T-helper 17 cell (primary cell): Measurements from ENCODE around the gene RSRC1. TPM values are rescaled to one million over a fixed set of nuclear protein-coding genes. Genes with fewer than 3 reads are reported as not detected.
"Not testable (repeated sequence)": the region's sequence is repeated elsewhere in the genome, so short reads cannot be mapped to it uniquely, and the experiment has no call there.

ENCODE experiments used
- ATAC-seq: fragments of 150-1000 bp; cut with Tn5 transposase; 2 replicates; pipeline ENCODE4 v1.10.0; 2021; ENCODE audit warnings: mild to moderate bottlenecking, moderate library complexity
- DNase-seq, 3 donors: peaks; one replicate each; pipeline versions ENCODE4 v3.0.0 to v3.0.0-alpha.2; 2020 to 2021
- H3K9me3 ChIP-seq: one replicate; pipeline ENCODE4 v1.7.0; 2013; ENCODE audit warnings: low read length, mild to moderate bottlenecking; ENCODE audit not compliant: control insufficient read depth, poor library complexity, severe bottlenecking
- H3K27ac Mint-ChIP-seq: one replicate; pipeline ENCODE4 v1.8.0; 2022; ENCODE audit warnings: mild to moderate bottlenecking, moderate library complexity, mixed read lengths
- H3K27me3 Mint-ChIP-seq: one replicate; pipeline ENCODE4 v1.8.0; 2022; ENCODE audit warnings: mixed read lengths
- H3K36me3 Mint-ChIP-seq: one replicate; pipeline ENCODE4 v1.8.0; 2022; ENCODE audit warnings: low read depth, mixed read lengths
- H3K4me1 Mint-ChIP-seq: one replicate; pipeline ENCODE4 v1.8.0; 2022; ENCODE audit warnings: mild to moderate bottlenecking, mixed read lengths
- H3K4me3 Mint-ChIP-seq: one replicate; pipeline ENCODE4 v1.8.0; 2022; ENCODE audit warnings: mild to moderate bottlenecking, moderate library complexity, mixed read lengths
- total RNA-seq, 4 donors: library from RNA in 2 of 4; stranded (reverse) in 2 of 4; gene quantifications; one replicate each; pipeline ENCODE4 v1.2.3 and lab custom pipeline; 2022 to 2026

The RSRC1 gene
- total RNA-seq, 2 donors from 2014 or later: 30.8 to 31.6 TPM

DNA sequence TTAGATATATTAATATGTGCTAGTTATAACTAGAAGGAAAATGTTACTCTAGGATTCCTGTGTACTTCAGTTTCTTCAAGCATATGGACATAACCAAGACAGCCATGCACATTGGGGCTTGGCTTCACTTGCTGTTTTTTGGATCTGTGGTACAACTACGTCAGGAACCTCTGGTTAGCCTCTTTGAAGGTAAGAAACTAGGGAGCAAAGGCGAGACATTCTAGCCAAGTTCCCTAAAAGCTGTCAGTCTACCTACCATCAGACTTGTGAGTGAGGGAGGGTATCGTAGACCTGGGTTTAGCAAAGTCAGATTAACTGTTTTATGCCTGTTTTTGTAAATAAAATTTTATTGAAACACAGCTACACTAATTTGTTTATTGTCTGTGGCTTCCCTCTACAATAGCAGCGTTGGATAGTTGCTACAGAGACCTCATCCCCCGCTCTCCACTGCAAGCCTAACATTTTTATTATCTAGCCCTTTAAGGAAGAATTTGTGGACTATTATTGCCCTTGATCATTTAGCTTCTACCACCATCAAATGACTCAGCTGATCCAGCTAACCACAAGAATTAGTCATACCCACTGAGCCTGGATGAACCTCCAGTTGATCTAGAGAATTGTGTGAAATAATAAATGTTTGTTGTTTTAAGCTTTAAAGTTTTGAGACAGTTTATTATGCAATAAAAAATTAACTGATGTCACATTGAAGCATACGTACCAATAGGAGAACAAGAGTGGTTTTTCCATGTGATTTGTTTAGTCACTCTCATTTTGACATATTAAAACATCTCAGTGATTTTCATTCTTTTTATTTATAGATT, 58.1 kb downstream of the RSRC1 start:
- ATAC-seq (peak; percentile 37), DNase-seq (no peak)
- H3K4me1 Mint-ChIP-seq: peaks cover 5% of the 10 kb centered on the region
- H3K27ac Mint-ChIP-seq: no peak overlapping the region
- H3K9me3 ChIP-seq: no peaks in the 10 kb centered on the region
- H3K36me3 Mint-ChIP-seq: peaks cover 3% of the 10 kb centered on the region
- no peak overlapping the region for H3K4me3 Mint-ChIP-seq
- H3K27me3 Mint-ChIP-seq: no peaks in the 10 kb centered on the region

DNA sequence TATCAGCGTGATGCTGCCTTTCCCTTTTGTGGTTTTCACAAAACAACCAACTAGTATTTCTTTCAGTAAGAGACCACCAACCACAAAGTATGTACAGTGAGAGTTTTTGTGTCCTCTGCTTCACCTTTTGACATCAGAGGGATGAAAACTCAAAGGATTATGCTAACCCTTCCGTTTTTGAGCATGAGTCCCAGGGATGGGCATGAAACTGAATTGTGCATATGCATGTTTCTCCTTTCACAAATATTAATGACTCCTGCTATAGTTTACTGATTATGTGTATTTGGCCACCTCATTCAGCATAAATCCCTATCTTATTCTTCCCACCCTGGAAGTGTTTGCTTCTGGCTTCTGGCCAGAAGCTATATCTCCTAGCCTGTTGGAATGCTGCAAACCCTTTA, 59.2 kb downstream of the RSRC1 start:
- DNase-seq: no peak
- Mint-ChIP-seq H3K27ac (no peak overlapping the region), H3K4me1 (peaks cover 2% of the 10 kb centered on the region), H3K36me3 (no peaks in the 10 kb centered on the region), H3K27me3 (no peaks in the 10 kb centered on the region), H3K4me3 (no peak overlapping the region)
- no peaks in the 10 kb centered on the region for H3K9me3 ChIP-seq
- no peak for ATAC-seq

DNA sequence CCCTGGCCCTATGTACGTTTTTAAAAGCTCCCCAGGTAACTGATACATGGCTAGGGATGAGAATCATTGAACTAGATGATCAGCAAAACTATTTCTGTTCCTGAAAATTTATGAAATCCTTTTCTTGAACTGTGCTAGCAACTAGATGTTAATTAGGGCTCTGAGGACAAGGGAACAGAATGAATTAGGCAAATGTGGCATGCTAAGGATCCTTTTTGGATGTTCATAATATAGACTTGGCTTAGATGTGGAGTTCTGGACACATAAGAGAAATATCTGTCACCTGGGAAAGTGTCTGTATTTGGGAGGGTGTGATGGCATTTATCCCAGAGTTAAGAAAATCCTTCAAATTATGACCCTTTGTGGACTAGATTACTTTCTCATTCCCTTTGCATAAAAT, 71.2 kb downstream of the RSRC1 start:
- H3K4me1 Mint-ChIP-seq: peaks cover 2% of the 10 kb centered on the region
- H3K9me3 ChIP-seq: no peaks in the 10 kb centered on the region
- no peak overlapping the region for H3K27ac Mint-ChIP-seq
- ATAC-seq (no peak), DNase-seq (no peak)
- H3K36me3 Mint-ChIP-seq: no peaks in the 10 kb centered on the region
- H3K27me3 Mint-ChIP-seq: no peaks in the 10 kb centered on the region
- H3K4me3 Mint-ChIP-seq: no peak overlapping the region

DNA sequence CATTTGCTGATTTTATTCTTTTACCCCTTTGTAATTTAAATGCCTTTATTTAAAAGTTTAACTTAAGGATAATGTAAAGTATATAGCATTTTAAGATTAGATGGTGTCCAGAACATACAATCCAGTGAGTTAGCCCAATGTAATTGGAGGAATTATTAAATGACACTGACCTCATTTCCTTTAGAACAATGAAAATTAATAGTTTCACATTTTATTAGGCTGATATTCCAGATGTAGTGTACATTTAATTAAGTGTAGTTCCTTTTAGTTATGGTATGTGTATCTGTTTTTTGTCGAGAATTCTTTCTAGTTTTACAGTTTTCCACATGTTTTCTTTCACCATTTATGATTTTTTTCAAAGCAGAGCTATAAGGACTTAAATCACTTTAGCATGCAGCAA, 75.8 kb downstream of the RSRC1 start:
- no peaks in the 10 kb centered on the region for H3K9me3 ChIP-seq
- H3K4me1 Mint-ChIP-seq: peaks cover 9% of the 10 kb centered on the region
- no peaks in the 10 kb centered on the region for H3K27me3 Mint-ChIP-seq
- no peak for DNase-seq
- no peak for ATAC-seq
- H3K4me3 Mint-ChIP-seq: no peak overlapping the region
- H3K36me3 Mint-ChIP-seq: peaks cover 5% of the 10 kb centered on the region
- no peak overlapping the region for H3K27ac Mint-ChIP-seq

DNA sequence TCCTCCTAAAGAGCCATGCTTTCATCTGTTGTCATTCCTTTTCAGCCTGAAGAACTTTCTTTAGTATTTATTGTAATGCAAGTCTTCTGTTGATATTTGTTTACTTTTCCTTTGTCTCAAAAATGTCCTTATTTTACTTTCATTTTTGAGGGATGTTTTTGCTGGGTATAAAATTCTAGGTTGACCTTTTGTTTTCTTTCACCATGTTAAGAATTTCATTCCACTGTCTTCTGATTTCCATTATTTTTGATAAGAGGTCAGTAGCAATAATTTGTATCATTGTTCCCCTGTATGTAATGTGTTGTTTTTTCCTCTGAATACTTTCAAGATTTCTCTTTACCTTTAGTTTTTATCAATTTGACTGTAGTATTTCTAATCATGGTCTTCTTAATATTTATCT, 91.1 kb downstream of the RSRC1 start:
- Mint-ChIP-seq H3K27ac (no peak overlapping the region), H3K4me1 (no peaks in the 10 kb centered on the region), H3K36me3 (peaks cover 5% of the 10 kb centered on the region), H3K4me3 (no peak overlapping the region), H3K27me3 (no peaks in the 10 kb centered on the region)
- DNase-seq (no peak), ATAC-seq (no peak)
- peaks cover 3% of the 10 kb centered on the region for H3K9me3 ChIP-seq

DNA sequence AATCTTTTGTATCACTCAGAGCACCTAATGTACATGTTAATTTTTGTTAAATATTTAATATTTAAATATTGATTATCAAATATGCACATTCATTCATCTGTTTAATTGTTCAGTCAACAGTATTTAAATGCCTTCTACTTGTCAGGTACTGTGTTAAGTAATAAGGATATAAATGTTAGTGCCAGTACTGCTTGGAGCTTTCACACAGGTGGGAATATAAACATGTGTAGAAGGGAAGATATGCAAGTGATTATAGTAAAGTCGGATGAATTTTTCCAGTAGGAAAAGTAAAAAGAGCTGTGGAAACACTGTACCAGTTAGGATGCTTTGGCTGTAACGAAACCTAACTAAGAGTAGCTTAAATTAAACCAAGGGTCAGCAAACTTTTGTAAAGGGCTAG, 95.4 kb downstream of the RSRC1 start:
- Mint-ChIP-seq H3K27me3 (no peaks in the 10 kb centered on the region), H3K4me1 (peaks cover 3% of the 10 kb centered on the region), H3K4me3 (no peak overlapping the region), H3K27ac (no peak overlapping the region), H3K36me3 (peaks cover 2% of the 10 kb centered on the region)
- H3K9me3 ChIP-seq: peaks cover 3% of the 10 kb centered on the region
- ATAC-seq: no peak
- no peak for DNase-seq

DNA sequence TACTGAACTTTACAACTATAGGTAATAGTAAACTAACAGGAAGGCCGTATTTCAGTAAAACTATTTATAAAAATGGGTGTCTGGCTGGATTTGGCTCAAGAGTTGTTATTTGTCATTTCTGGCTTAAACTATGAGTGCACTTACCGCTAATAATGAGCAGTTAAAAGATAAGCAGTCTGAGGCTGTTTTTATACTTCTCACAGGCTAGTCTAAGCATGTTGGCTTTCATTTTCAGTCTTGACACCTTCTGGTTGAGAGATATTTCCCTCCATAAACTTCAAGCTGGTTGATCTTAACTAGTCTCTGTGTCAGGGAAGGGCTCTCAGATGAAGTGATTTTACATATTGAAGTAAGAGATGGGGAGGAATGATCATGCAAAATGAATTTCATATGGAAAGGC, 96.1 kb downstream of the RSRC1 start:
- DNase-seq (no peak), ATAC-seq (no peak)
- no peak overlapping the region for H3K4me3 Mint-ChIP-seq
- no peak overlapping the region for H3K27ac Mint-ChIP-seq
- H3K9me3 ChIP-seq: peaks cover 3% of the 10 kb centered on the region
- peaks cover 3% of the 10 kb centered on the region for H3K4me1 Mint-ChIP-seq
- H3K27me3 Mint-ChIP-seq: no peaks in the 10 kb centered on the region
- peaks cover 2% of the 10 kb centered on the region for H3K36me3 Mint-ChIP-seq

DNA sequence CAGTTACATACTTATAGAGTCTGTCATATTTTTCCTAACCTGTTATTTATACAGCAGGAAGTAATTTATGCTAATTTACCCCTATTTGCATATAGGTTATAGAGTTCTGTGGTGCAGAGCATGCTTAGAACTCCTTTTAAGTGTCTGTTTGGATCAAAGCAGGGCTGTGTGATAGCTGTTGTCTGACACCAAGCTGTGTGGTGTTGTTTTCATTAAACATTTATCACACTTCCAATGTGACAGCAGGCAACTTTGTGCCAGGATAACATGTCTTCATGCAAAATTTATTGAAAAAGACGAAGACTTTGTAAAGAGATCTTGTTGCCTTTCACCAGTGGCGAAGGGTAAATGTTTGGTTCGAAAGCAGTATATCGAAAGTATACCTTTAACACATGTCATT, 100.2 kb downstream of the RSRC1 start:
- ATAC-seq (no peak), DNase-seq (no peak)
- H3K9me3 ChIP-seq: peaks cover 3% of the 10 kb centered on the region
- H3K27me3 Mint-ChIP-seq: no peaks in the 10 kb centered on the region
- no peaks in the 10 kb centered on the region for H3K36me3 Mint-ChIP-seq
- no peak overlapping the region for H3K27ac Mint-ChIP-seq
- no peak overlapping the region for H3K4me3 Mint-ChIP-seq
- peaks cover 3% of the 10 kb centered on the region for H3K4me1 Mint-ChIP-seq

DNA sequence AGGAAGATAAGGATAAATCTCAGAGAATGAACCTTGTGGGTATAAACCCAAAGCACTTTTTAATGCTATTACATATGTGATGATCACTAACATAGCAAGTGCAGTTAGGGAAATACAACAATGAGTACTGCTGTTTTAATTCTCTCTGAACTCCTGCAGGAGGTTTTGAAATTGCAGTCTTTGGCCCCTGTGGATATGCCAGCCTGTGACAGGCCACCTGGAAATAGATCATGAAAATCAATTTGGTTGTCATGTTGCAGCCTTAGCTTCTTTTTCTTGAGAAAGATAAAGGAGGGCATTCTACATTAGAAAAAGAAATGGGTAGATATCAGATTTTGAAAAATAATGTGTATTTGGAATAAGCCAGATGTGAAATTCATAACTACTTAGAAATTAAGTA, 103.6 kb downstream of the RSRC1 start:
- Mint-ChIP-seq H3K4me1 (no peaks in the 10 kb centered on the region), H3K27me3 (no peaks in the 10 kb centered on the region), H3K27ac (no peak overlapping the region), H3K36me3 (no peaks in the 10 kb centered on the region), H3K4me3 (no peak overlapping the region)
- DNase-seq (no peak), ATAC-seq (no peak)
- peaks cover 3% of the 10 kb centered on the region for H3K9me3 ChIP-seq

DNA sequence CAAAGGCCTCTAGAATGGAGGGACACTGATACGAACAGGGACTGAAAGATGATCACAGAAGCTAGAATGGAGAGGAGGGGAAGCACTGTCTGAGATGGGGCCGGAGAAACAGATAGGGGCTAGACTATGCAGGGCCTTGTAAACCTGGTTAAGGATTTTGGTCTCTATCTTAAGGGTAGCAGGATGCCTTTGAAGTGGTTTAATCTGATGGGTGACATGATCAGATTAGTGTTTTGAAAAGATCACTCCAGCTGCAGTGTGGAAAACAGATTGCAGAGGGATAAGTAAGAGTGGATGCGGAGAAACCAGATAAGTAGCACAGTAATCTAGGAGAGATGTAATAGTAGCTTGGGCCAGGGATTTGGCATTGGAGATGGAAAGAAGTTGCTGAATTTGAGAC, 108.1 kb downstream of the RSRC1 start:
- H3K27ac Mint-ChIP-seq: no peak overlapping the region
- peaks cover 5% of the 10 kb centered on the region for H3K36me3 Mint-ChIP-seq
- H3K4me3 Mint-ChIP-seq: no peak overlapping the region
- H3K4me1 Mint-ChIP-seq: no peaks in the 10 kb centered on the region
- ATAC-seq (no peak), DNase-seq (no peak)
- H3K27me3 Mint-ChIP-seq: no peaks in the 10 kb centered on the region
- H3K9me3 ChIP-seq: no peaks in the 10 kb centered on the region

DNA sequence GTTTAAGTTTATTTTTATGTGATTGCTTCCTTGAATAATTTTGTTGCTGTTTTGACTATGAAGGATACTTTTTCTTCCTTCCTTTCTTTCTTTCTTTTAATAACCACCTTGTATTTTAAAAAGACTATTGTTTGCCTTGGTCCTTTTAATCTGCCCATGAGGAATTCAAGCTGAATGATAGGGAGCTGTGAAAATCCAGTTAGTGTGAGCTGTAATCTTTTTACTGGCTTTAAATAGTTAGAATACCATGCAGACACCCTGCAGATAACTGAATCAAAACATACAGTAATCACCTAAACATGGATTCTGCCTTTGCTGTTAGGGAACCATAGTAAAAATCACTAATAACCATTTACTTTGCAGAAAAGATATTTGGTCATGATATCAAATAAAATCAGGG, 110.7 kb downstream of the RSRC1 start:
- ATAC-seq: no peak
- no peaks in the 10 kb centered on the region for H3K27me3 Mint-ChIP-seq
- H3K27ac Mint-ChIP-seq: no peak overlapping the region
- H3K36me3 Mint-ChIP-seq: peaks cover 6% of the 10 kb centered on the region
- no peak overlapping the region for H3K4me3 Mint-ChIP-seq
- DNase-seq: no peak
- peaks cover 2% of the 10 kb centered on the region for H3K4me1 Mint-ChIP-seq
- H3K9me3 ChIP-seq: no peaks in the 10 kb centered on the region

DNA sequence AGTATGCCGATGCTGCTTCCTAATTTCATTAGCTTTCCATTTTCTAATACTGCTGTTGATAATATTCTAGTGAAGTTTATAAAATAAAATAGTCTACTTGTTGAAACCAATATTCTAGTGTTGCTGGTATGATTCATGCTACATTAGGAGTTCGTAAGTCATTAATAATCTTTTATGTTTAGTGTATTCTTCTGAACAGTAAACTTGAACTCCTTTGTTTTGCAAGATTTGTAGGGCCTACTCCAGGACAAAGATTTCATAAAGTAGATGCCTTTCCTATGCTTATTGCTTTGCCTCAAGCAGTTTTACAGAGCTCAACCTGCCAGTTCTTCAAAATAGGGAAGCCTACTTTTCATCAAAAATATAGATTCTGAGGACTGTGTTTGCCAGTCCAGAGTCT, 111.5 kb downstream of the RSRC1 start:
- ATAC-seq: no peak
- H3K4me3 Mint-ChIP-seq: no peak overlapping the region
- no peak overlapping the region for H3K27ac Mint-ChIP-seq
- peaks cover 2% of the 10 kb centered on the region for H3K4me1 Mint-ChIP-seq
- no peaks in the 10 kb centered on the region for H3K9me3 ChIP-seq
- peaks cover 6% of the 10 kb centered on the region for H3K36me3 Mint-ChIP-seq
- H3K27me3 Mint-ChIP-seq: no peaks in the 10 kb centered on the region
- DNase-seq: no peak

DNA sequence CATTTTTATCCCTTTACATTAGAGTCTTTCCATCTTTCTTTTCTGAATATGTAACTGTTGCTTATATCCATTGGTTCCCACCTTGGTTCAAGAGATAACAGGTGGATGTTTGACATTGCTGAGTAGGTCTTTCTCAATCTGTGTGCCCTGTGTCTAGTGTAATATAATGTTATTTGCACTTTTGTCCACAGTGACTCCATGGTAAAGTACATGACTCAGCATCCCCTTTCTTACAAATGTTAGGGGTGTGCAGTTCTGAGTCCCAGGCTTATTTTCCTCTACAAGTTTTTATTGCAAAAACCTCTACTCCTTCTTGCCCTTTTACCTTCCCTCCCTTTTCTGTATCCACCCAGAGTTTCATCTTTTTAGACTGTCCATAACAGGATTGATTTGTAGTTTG, 116.5 kb downstream of the RSRC1 start:
- Mint-ChIP-seq H3K4me3 (no peak overlapping the region), H3K27ac (no peak overlapping the region), H3K36me3 (peaks cover 6% of the 10 kb centered on the region), H3K4me1 (peaks cover 4% of the 10 kb centered on the region), H3K27me3 (no peaks in the 10 kb centered on the region)
- DNase-seq (no peak), ATAC-seq (no peak)
- H3K9me3 ChIP-seq: no peaks in the 10 kb centered on the region

DNA sequence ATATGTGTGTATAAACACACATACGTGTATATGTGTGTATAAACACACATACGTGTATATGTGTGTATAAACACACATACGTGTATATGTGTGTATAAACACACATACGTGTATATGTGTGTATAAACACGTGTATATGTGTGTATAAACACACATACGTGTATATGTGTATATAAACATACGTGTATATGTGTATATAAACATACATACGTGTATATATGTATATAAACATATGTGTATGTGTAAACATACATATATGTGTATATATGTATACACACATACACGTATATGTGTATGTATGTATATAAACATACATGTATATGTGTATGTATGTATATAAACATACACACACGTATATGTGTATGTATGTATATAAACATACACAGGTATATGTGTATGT, 119.1 kb downstream of the RSRC1 start:
- not testable (repeated sequence) for H3K4me1 Mint-ChIP-seq, DNase-seq, H3K36me3 Mint-ChIP-seq, H3K27me3 Mint-ChIP-seq, H3K27ac Mint-ChIP-seq, H3K4me3 Mint-ChIP-seq, H3K9me3 ChIP-seq, ATAC-seq
